SU-DHL-6 (cell line): ENCODE data around the gene GIMAP7.

ENCODE experiments used
- H2AFZ ChIP-seq: fragments of 200-600 bp; sonication (generic); 2 replicates; pipeline ENCODE4 v1.6.1; 2014; ENCODE audit warnings: low read depth, mild to moderate bottlenecking, moderate library complexity, mixed read lengths, antibody characterized with exemption, low read length; ENCODE audit not compliant: severe bottlenecking
- H3F3A ChIP-seq: fragments of 200-600 bp; shearing (Covaris generic); 2 replicates; pipeline ENCODE4 v1.6.0; 2016; ENCODE audit warnings: antibody characterized with exemption, mild to moderate bottlenecking; ENCODE audit not compliant: insufficient read depth
- H3K27ac ChIP-seq: fragments of 200-600 bp; sonication (generic); 2 replicates; pipeline ENCODE4 v1.5.1; 2016; ENCODE audit warnings: low read depth, mild to moderate bottlenecking, low read length, moderate library complexity, mixed read lengths
- H3K27me3 ChIP-seq: fragments of 200-600 bp; sonication (generic), shearing (Covaris generic); 2 replicates; pipeline ENCODE4 v1.6.0; 2014; ENCODE audit warnings: mild to moderate bottlenecking, low read length
- H3K36me3 ChIP-seq: fragments of 200-600 bp; sonication (generic); 2 replicates; pipeline ENCODE4 v1.6.1; 2014; ENCODE audit warnings: mild to moderate bottlenecking, low read length, mixed read lengths
- H3K4me2 ChIP-seq: fragments of 300-600, 200-600 bp; shearing (Covaris generic), sonication (generic); 2 replicates; pipeline ENCODE4 v1.6.0; 2014; ENCODE audit warnings: low read length, low read depth, mild to moderate bottlenecking; ENCODE audit not compliant: poor library complexity, severe bottlenecking
- H3K4me3 ChIP-seq: fragments of 200-600 bp; sonication (generic); 2 replicates; pipeline ENCODE4 v1.5.1; 2014; ENCODE audit warnings: antibody characterized with exemption, low read length, mild to moderate bottlenecking, mixed read lengths; ENCODE audit not compliant: insufficient read depth, poor library complexity, severe bottlenecking
- H3K79me2 ChIP-seq: fragments of 200-600 bp; sonication (generic); 2 replicates; pipeline ENCODE4 v1.6.1; 2014; ENCODE audit warnings: mild to moderate bottlenecking, low read length, moderate library complexity; ENCODE audit not compliant: insufficient read depth
- H3K9ac ChIP-seq: fragments of 200-600 bp; sonication (generic); 2 replicates; pipeline ENCODE4 v1.7.0; 2014; ENCODE audit warnings: mild to moderate bottlenecking, low read length
- H3K9me2 ChIP-seq: fragments of 200-600 bp; sonication (generic); replicated peaks from 2 replicates; pipeline ENCODE4 v1.6.1; 2014; ENCODE audit warnings: low read length; ENCODE audit not compliant: insufficient read depth
- H3K9me3 ChIP-seq: fragments of 200-600 bp; sonication (generic); 2 replicates; pipeline ENCODE4 v1.6.1; 2014; ENCODE audit warnings: low read length, mixed read lengths; ENCODE audit not compliant: insufficient read depth
- H4K20me1 ChIP-seq: fragments of 200-600 bp; sonication (generic); 2 replicates; pipeline ENCODE4 v1.6.1; 2014; ENCODE audit warnings: low read depth, mild to moderate bottlenecking, antibody characterized with exemption, low read length, moderate library complexity, mixed read lengths
- EZH2phosphoT487 ChIP-seq: fragments of 200-600 bp; sonication (generic), shearing (Covaris generic); conservative IDR thresholded peaks from 2 replicates; pipeline ENCODE4 v1.6.1; 2018; ENCODE audit warnings: mild to moderate bottlenecking, antibody characterized with exemption, low read length, moderate library complexity, mixed read lengths
- TF ChIP-seq, protein P1 (sequence below): fragments of 200-600 bp; sonication (generic); IDR thresholded peaks from one replicate; pipeline ENCODE4 v1.5.1; 2017; ENCODE audit warnings: antibody characterized with exemption, mild to moderate bottlenecking, low read length, moderate library complexity; ENCODE audit not compliant: insufficient read depth, poor library complexity, severe bottlenecking

GIMAP7 gene

DNA sequence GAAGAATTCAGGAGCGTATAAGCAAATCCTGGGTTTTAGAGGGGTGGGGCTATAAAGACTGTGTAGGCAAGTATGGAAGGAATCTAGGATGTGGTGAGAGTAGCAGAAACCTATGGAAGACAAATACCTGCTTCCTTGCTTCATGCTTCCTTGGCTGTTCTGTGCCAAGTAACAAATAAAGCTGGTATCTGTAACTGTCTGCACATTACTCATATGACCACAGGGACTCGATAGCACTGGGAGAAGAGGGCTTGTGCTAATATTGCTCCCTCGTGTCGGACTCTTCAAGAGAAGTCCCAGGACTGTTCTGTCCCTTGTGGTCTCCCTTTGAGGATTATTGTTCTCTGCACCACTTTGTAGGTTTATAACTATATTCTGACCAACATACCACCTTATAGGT lies 11.5 kb upstream of the GIMAP7 start:
- Histone ChIP-seq H4K20me1 (no peaks in the 10 kb centered on the region), H3K27ac (no peak overlapping the region), H3K4me2 (no peak overlapping the region)

DNA sequence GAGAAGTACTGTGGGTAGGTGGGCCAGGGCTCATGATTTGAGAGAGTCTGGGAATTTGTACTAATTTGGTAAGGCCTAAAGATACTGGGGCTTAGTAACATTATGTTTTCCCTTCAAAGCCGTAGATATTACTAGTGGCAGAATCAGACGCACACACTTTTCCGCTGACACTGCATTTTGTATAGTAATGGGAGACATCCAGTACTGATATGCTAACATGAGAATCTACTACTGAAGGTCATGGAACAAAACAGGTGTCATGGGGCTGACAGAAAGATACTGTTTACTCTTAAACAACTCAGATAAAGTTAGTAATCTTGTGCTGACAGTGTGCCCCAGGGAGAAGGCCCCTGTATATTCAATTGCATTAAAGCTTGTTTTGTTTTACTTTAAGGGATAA lies 11.1 kb upstream of the GIMAP7 start:
- Histone ChIP-seq H3K4me2 (no peak overlapping the region), H3K36me3 (no peaks in the 10 kb centered on the region), H3K4me3 (no peak overlapping the region), H3K9me3 (no peaks in the 10 kb centered on the region), H2AFZ (no peak overlapping the region), H3K27me3 (no peaks in the 10 kb centered on the region), H3K79me2 (no peaks in the 10 kb centered on the region), H3K9ac (no peak overlapping the region), H3F3A (no peaks in the 10 kb centered on the region), H3K9me2 (no peaks in the 10 kb centered on the region), H3K27ac (no peak overlapping the region), H4K20me1 (no peaks in the 10 kb centered on the region)
- no peak for TF ChIP-seq EZH2phosphoT487
- TF ChIP-seq, protein P1, sequence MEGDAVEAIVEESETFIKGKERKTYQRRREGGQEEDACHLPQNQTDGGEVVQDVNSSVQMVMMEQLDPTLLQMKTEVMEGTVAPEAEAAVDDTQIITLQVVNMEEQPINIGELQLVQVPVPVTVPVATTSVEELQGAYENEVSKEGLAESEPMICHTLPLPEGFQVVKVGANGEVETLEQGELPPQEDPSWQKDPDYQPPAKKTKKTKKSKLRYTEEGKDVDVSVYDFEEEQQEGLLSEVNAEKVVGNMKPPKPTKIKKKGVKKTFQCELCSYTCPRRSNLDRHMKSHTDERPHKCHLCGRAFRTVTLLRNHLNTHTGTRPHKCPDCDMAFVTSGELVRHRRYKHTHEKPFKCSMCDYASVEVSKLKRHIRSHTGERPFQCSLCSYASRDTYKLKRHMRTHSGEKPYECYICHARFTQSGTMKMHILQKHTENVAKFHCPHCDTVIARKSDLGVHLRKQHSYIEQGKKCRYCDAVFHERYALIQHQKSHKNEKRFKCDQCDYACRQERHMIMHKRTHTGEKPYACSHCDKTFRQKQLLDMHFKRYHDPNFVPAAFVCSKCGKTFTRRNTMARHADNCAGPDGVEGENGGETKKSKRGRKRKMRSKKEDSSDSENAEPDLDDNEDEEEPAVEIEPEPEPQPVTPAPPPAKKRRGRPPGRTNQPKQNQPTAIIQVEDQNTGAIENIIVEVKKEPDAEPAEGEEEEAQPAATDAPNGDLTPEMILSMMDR, result no peak

More for the DNA sequence above, 11.5 kb upstream of the GIMAP7 start:
- H2AFZ ChIP-seq, result no peak overlapping the region
- H3K79me2 ChIP-seq, result no peaks in the 10 kb centered on the region
- H3K27me3 ChIP-seq, result no peaks in the 10 kb centered on the region
- no peak overlapping the region for H3K4me3 ChIP-seq
- H3K9ac ChIP-seq, result no peak overlapping the region
- H3F3A ChIP-seq, result no peaks in the 10 kb centered on the region
- H3K36me3 ChIP-seq, result no peaks in the 10 kb centered on the region
- no peaks in the 10 kb centered on the region for H3K9me2 ChIP-seq
- no peaks in the 10 kb centered on the region for H3K9me3 ChIP-seq
- TF ChIP-seq EZH2phosphoT487, result no peak

DNA sequence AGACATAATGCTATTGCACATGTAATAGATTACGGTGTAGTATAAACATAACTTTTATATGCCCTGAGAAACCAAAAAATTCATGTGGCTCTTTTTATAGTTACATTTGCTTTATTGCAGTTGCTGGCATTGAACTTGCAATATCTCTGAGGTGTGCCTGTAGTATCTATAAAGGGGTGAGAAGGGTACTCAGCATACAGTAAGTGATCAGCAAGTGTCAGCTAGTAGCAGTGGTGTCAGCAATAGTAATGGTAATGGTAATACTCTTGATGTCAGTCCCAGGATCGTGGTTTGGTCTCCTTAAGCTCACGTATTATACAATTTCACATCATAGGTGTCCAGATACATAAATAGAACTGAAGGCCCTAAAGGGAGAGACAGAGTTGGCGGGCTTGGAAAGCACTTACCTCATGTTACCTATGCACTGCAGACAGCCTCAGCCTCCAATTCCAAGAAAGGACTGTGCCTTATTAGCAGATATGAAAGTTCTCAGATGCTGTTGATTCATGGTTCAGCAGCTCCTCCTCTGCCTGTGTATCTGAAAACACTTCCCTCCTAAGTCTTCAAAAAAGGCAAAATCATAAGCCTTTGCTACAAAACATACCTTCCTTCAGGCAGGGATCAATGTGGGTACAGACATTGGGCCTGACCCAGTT lies 6.6 kb upstream of the GIMAP7 start:
- Histone ChIP-seq H3K36me3 (no peaks in the 10 kb centered on the region), H3K4me2 (no peak overlapping the region), H3K9me3 (no peaks in the 10 kb centered on the region), H3F3A (no peaks in the 10 kb centered on the region), H3K9ac (no peak overlapping the region), H3K27me3 (no peaks in the 10 kb centered on the region), H3K9me2 (no peaks in the 10 kb centered on the region), H2AFZ (no peak overlapping the region), H3K79me2 (no peaks in the 10 kb centered on the region), H4K20me1 (no peaks in the 10 kb centered on the region), H3K27ac (no peak overlapping the region), H3K4me3 (no peak overlapping the region)
- TF ChIP-seq, protein P1, result no peak
- TF ChIP-seq EZH2phosphoT487, result no peak

DNA sequence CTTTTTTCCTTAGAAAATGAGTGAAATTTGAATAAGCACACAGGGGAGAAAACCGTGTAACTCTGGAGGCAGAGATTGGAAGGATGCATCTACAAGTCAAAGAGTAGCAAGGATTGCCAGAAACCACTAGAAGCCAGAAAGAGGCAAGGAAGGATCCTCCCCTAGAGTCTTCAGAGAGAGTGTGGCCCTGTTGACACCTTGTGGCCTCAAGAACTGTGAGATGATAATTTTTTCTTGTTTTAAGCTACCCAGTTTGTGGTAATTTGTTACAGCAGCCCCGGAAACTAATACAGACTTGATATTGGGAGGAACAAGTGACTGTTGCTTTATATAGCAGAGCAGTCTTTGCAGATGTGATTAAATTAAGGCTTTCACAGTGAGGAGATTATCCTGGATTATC lies 3.6 kb upstream of the GIMAP7 start:
- no peaks in the 10 kb centered on the region for H3F3A ChIP-seq
- no peak overlapping the region for H3K4me2 ChIP-seq
- H3K9ac ChIP-seq, result no peak overlapping the region
- H3K9me2 ChIP-seq, result no peaks in the 10 kb centered on the region
- no peaks in the 10 kb centered on the region for H3K9me3 ChIP-seq
- H2AFZ ChIP-seq, result no peak overlapping the region
- H3K4me3 ChIP-seq, result no peak overlapping the region
- H3K79me2 ChIP-seq, result no peaks in the 10 kb centered on the region
- H4K20me1 ChIP-seq, result no peaks in the 10 kb centered on the region
- H3K27me3 ChIP-seq, result no peaks in the 10 kb centered on the region
- TF ChIP-seq, protein P1, result no peak
- no peak for TF ChIP-seq EZH2phosphoT487
- H3K36me3 ChIP-seq, result no peaks in the 10 kb centered on the region
- H3K27ac ChIP-seq, result no peak overlapping the region
